Liver (tissue), 9 donors: ENCODE results near the gene PRR15L. TPM values are rescaled to one million over a fixed set of nuclear protein-coding genes. Genes with fewer than 3 reads are reported as not detected.

Experiments used
- DNase-seq: peaks from one replicate; pipeline ENCODE4 v3.0.0-alpha.2; 2017; ENCODE audit warnings: low spot score
- H3K27ac ChIP-seq, 2 donors: one replicate each; pipeline ENCODE4 v1.7.0; 2013; ENCODE audit warnings: inconsistent platforms in 2 of 2, low read length in 2 of 2, control low read depth in 1 of 2, low read depth in 1 of 2, mild to moderate bottlenecking in 1 of 2
- H3K27me3 ChIP-seq, 4 donors: one replicate each; pipeline versions ENCODE4 v1.6.1 to v1.7.0; 2013; ENCODE audit warnings: low read length in 3 of 4, inconsistent platforms in 1 of 4, mild to moderate bottlenecking in 1 of 4, moderate library complexity in 1 of 4; ENCODE audit not compliant: control insufficient read depth in 4 of 4, insufficient read depth in 4 of 4
- H3K36me3 ChIP-seq, 4 donors: one replicate each; pipeline versions ENCODE4 v1.6.1 to v1.7.0; 2013; ENCODE audit warnings: low read length in 3 of 4, mild to moderate bottlenecking in 3 of 4, low read depth in 1 of 4, moderate library complexity in 1 of 4; ENCODE audit not compliant: control insufficient read depth in 4 of 4, insufficient read depth in 3 of 4
- H3K4me1 ChIP-seq, 4 donors: one replicate each; pipeline versions ENCODE4 v1.6.1 to v1.7.0; 2013; ENCODE audit warnings: low read length in 3 of 4, mild to moderate bottlenecking in 3 of 4, moderate library complexity in 1 of 4; ENCODE audit not compliant: control insufficient read depth in 4 of 4, insufficient read depth in 4 of 4
- H3K4me3 ChIP-seq, 3 donors: one replicate each; pipeline versions ENCODE4 v1.6.1 to v1.7.0; 2013; ENCODE audit warnings: low read length in 3 of 3, control low read depth in 1 of 3, low read depth in 1 of 3, mild to moderate bottlenecking in 1 of 3
- H3K9ac ChIP-seq, 2 donors: one replicate each; pipeline ENCODE4 v1.7.0; 2013; ENCODE audit warnings: low read length in 2 of 2, mild to moderate bottlenecking in 2 of 2, moderate library complexity in 2 of 2, control low read depth in 1 of 2, low read depth in 1 of 2
- H3K9me3 ChIP-seq, 4 donors: one replicate each; pipeline versions ENCODE4 v1.6.1 to v1.7.0; 2013; ENCODE audit warnings: low read length in 3 of 4; ENCODE audit not compliant: control insufficient read depth in 4 of 4
- EGR1 ChIP-seq, 2 donors: IDR thresholded peaks; 2 replicates each; pipeline ENCODE4 v1.6.1; 2016 to 2018; ENCODE audit warnings: antibody characterized with exemption in 2 of 2, low read depth in 2 of 2
- FOXA2 ChIP-seq: IDR thresholded peaks from 2 replicates; pipeline ENCODE4 v1.6.1; 2016; ENCODE audit warnings: antibody characterized with exemption
- GABPA ChIP-seq, 2 donors: IDR thresholded peaks in 1 of 2; conservative IDR thresholded peaks in 1 of 2; 2 replicates each; pipeline ENCODE4 v1.6.1; 2016; ENCODE audit warnings: antibody characterized with exemption in 2 of 2, mild to moderate bottlenecking in 1 of 2, moderate library complexity in 1 of 2
- HNF4A ChIP-seq, 2 donors: conservative IDR thresholded peaks; 2 replicates each; pipeline ENCODE4 v1.6.1; 2016; ENCODE audit warnings: antibody characterized with exemption in 2 of 2, mild to moderate bottlenecking in 2 of 2
- JUND ChIP-seq, 2 donors: IDR thresholded peaks; 2 replicates each; pipeline ENCODE4 v1.6.1; 2016; ENCODE audit warnings: antibody characterized with exemption in 2 of 2
- RAD21 ChIP-seq, 2 donors: IDR thresholded peaks; 2 replicates each; pipeline ENCODE4 v1.6.1; 2016; ENCODE audit warnings: antibody characterized with exemption in 2 of 2, mild to moderate bottlenecking in 2 of 2
- TAF1 ChIP-seq: conservative IDR thresholded peaks from 2 replicates; pipeline ENCODE4 v1.6.1; 2016; ENCODE audit warnings: antibody characterized with exemption, mild to moderate bottlenecking
- YY1 ChIP-seq: IDR thresholded peaks from 2 replicates; pipeline ENCODE4 v1.6.1; 2016; ENCODE audit warnings: antibody characterized with exemption, mild to moderate bottlenecking
- WGBS: extraction: QIAGEN DNeasy Blood & Tissue Kit; methylation state at CpG from one replicate; pipeline ENCODE4 v1.1.7; 2013; 5-methylcytosine and 5-hydroxymethylcytosine counted together
- polyA plus RNA-seq, 2 donors: library from polyadenylated mRNA; stranded (reverse) in 1 of 2; unstranded in 1 of 2; fragments of 200-250 nt in 1 of 2; fragments of >200 nt in 1 of 2; fragmentation: Nextera tagmentation in 1 of 2; extraction: Ambion mirVana in 1 of 2; gene quantifications; one replicate each; pipeline versions ENCODE4 v1.2.1 to v1.2.3, GENCODE V29; 2013 to 2015
- total RNA-seq, 2 donors: library from RNA; depleted of rRNA; stranded (reverse); fragments of >200 nt; gene quantifications; one replicate each; pipeline ENCODE4 v1.2.3, GENCODE V29; 2014
- TF ChIP-seq, protein P1 (sequence below): fragments of 150-350 bp; IDR thresholded peaks from 2 replicates; pipeline ENCODE4 v1.5.1; 2017; ENCODE audit warnings: improper control_type of control experiment, low read depth, low read length; ENCODE audit not compliant: missing input control
- TF ChIP-seq, protein P2 (sequence below): IDR thresholded peaks from 2 replicates; pipeline ENCODE4 v1.6.1; 2016; ENCODE audit warnings: antibody characterized with exemption
- TF ChIP-seq, protein P3 (sequence below): IDR thresholded peaks from 2 replicates; pipeline ENCODE4 v1.6.1; 2016; ENCODE audit warnings: antibody characterized with exemption, mild to moderate bottlenecking
- donor health status: healthy.
- donor health status: healthy.
- donor health status: healthy.
- donor health status: healthy.
- donor health status: healthy.

The PRR15L gene
- total and polyA plus RNA-seq, 4 donors, result 0.83 to 11.0 (median 1.9) TPM

DNA sequence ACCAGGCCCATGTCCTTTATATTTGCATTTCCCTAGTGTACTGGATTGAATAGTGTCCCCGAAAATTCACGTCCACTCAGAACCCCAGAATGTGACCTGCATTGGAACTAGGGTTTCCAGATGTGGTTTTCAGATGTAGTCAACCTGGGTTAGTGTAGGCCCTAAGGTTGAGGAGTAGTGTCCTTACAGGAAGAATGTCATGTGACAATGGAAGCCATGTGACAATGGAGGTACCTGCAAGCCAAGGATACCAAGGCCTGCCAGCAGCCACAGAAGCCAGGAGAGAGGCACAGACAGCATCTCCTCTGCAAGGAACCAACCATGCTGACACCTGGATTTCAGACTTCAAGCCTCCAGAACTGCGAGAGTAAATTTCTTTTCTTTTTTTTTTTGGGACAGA, 5.2 kb upstream of the PRR15L start (continued):
- TF ChIP-seq, protein P1, sequence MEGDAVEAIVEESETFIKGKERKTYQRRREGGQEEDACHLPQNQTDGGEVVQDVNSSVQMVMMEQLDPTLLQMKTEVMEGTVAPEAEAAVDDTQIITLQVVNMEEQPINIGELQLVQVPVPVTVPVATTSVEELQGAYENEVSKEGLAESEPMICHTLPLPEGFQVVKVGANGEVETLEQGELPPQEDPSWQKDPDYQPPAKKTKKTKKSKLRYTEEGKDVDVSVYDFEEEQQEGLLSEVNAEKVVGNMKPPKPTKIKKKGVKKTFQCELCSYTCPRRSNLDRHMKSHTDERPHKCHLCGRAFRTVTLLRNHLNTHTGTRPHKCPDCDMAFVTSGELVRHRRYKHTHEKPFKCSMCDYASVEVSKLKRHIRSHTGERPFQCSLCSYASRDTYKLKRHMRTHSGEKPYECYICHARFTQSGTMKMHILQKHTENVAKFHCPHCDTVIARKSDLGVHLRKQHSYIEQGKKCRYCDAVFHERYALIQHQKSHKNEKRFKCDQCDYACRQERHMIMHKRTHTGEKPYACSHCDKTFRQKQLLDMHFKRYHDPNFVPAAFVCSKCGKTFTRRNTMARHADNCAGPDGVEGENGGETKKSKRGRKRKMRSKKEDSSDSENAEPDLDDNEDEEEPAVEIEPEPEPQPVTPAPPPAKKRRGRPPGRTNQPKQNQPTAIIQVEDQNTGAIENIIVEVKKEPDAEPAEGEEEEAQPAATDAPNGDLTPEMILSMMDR, result no peak
- TF ChIP-seq JUND (IDR thresholded peaks at IDR 0.05) (no peak), YY1 (no peak), TAF1 (no peak), EGR1 (IDR thresholded peaks at IDR 0.05; ENCODE audit: low read depth in 2 of 2) (no peak), GABPA (IDR thresholded peaks at IDR 0.05 in 1 of 2, conservative IDR thresholded peaks at IDR 0.05 in 1 of 2) (no peak)
- TF ChIP-seq, protein P2, sequence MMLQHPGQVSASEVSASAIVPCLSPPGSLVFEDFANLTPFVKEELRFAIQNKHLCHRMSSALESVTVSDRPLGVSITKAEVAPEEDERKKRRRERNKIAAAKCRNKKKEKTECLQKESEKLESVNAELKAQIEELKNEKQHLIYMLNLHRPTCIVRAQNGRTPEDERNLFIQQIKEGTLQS, result no peak

DNA sequence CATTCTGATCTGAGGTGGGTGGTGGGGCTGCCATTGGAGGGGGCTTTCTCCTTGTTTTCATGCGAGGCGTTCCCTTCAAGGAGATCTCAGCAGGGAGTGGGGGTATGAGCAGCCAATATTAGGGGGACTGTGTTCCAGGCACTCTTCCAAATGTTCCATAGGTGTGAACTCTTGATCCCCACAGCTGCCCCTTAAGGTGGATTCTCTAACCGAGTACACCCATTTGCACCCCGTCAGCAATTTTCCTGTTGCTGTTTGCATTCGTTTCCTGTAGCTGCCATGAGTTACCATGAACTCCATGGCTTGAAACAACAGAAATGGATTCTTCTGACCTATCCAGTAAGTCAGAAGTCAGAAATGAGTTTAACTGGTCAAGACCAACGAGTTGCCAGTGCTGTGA, 3.7 kb upstream of the PRR15L start:
- no peaks in the 10 kb centered on the region for H3K27me3 ChIP-seq
- H3K36me3 ChIP-seq, result no peaks in the 10 kb centered on the region
- no peaks in the 10 kb centered on the region for H3K9me3 ChIP-seq
- no peak overlapping the region for H3K4me3 ChIP-seq
- WGBS, result 90% methylated on average over 6 of the region's 6 CpGs
- H3K4me1 ChIP-seq, result peaks cover 10 to 23% (median 16%) of the 10 kb centered on the region in 4 donors
- TF ChIP-seq TAF1, result no peak
- TF ChIP-seq RAD21 (IDR thresholded peaks at IDR 0.05), result no peak
- TF ChIP-seq, protein P3, sequence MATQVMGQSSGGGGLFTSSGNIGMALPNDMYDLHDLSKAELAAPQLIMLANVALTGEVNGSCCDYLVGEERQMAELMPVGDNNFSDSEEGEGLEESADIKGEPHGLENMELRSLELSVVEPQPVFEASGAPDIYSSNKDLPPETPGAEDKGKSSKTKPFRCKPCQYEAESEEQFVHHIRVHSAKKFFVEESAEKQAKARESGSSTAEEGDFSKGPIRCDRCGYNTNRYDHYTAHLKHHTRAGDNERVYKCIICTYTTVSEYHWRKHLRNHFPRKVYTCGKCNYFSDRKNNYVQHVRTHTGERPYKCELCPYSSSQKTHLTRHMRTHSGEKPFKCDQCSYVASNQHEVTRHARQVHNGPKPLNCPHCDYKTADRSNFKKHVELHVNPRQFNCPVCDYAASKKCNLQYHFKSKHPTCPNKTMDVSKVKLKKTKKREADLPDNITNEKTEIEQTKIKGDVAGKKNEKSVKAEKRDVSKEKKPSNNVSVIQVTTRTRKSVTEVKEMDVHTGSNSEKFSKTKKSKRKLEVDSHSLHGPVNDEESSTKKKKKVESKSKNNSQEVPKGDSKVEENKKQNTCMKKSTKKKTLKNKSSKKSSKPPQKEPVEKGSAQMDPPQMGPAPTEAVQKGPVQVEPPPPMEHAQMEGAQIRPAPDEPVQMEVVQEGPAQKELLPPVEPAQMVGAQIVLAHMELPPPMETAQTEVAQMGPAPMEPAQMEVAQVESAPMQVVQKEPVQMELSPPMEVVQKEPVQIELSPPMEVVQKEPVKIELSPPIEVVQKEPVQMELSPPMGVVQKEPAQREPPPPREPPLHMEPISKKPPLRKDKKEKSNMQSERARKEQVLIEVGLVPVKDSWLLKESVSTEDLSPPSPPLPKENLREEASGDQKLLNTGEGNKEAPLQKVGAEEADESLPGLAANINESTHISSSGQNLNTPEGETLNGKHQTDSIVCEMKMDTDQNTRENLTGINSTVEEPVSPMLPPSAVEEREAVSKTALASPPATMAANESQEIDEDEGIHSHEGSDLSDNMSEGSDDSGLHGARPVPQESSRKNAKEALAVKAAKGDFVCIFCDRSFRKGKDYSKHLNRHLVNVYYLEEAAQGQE, result no peak
- TF ChIP-seq, protein P1, result no peak
- TF ChIP-seq HNF4A (conservative IDR thresholded peaks at IDR 0.05), result no peak
- no peak for TF ChIP-seq FOXA2
- TF ChIP-seq, protein P2, result no peak
- H3K9ac ChIP-seq, result no peak overlapping the region
- no peak for DNase-seq
- H3K27ac ChIP-seq, result no peak overlapping the region
